HFFc6 (cell line): ENCODE data around the gene DSTN. TPM values are rescaled to one million over a fixed set of nuclear protein-coding genes. Genes with fewer than 3 reads are reported as not detected.

Experiments used
- DNase-seq: peaks from one replicate; pipeline ENCODE4 v3.0.0-alpha.2; 2018
- H3K27ac Mint-ChIP-seq: 2 replicates; pipeline ENCODE4 v1.8.0; 2020; ENCODE audit warnings: mild to moderate bottlenecking, mixed read lengths
- H3K27me3 Mint-ChIP-seq: 2 replicates; pipeline ENCODE4 v1.8.0; 2021; ENCODE audit warnings: mild to moderate bottlenecking, moderate library complexity, mixed read lengths; ENCODE audit not compliant: insufficient read depth
- H3K36me3 Mint-ChIP-seq: 2 replicates; pipeline ENCODE4 v1.8.0; 2021; ENCODE audit warnings: low read depth, mixed read lengths
- H3K4me1 Mint-ChIP-seq: 2 replicates; pipeline ENCODE4 v1.8.0; 2020; ENCODE audit warnings: low read depth, mixed read lengths
- H3K4me3 Mint-ChIP-seq: 2 replicates; pipeline ENCODE4 v1.8.0; 2020; ENCODE audit warnings: mild to moderate bottlenecking, moderate library complexity, mixed read lengths
- H3K9me3 Mint-ChIP-seq: 2 replicates; pipeline ENCODE4 v1.8.0; 2020; ENCODE audit warnings: mild to moderate bottlenecking, mixed read lengths
- total RNA-seq, 6 experiments: library from RNA; stranded (reverse); fragmentation: NEBNext Ultra II Directional; extraction: Animal tissue kit (Norgen Biotek cat#: 25700); gene quantifications; 2 replicates in 1 of 6; 3 replicates in 5 of 6; pipeline ENCODE4 v1.2.3, GENCODE V29; 2021
- TF ChIP-seq, protein P1 (sequence below): fragments of 200-600 bp; sonication (generic); IDR thresholded peaks from 2 replicates; pipeline ENCODE4 v1.5.0; 2021; ENCODE audit warnings: antibody characterized with exemption, mild to moderate bottlenecking

Gene DSTN
- total RNA-seq, 6 experiments from 2014 or later, result 497 to 624 (median 521) TPM

DNA sequence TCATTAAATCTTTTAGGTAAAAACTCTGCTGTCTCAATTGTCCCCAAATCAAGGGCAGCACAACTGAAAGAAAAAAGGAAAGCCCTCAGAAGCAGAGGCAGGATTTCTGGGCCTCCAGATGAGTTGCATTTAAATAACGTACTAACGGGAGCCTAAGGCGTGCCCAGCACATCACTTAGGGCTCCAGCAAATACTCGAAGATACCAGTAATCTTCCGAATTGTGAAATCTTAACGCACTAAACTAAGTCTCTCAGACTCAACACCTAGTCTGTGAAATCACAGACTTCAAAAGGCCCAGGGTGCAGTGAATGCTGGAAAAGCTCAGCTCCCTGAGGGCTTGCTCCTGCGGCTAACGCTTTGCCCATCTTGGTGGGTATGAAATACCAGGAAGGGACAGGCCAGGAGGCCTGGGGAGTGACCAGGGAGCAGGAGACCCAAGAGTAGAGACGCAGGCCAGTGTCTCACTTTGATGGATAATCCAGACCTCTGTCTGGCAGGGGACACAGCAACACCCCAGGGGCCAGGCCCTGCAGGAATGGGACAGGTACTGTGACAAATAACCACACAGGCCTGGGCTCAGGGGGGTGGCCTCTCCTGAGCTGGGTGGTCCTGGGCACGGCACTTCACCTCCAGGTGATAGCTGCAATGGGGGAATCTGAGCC is 75.8 kb downstream of the DSTN start:
- H3K4me1 Mint-ChIP-seq, result peaks cover 10% of the 10 kb centered on the region
- TF ChIP-seq, protein P1, sequence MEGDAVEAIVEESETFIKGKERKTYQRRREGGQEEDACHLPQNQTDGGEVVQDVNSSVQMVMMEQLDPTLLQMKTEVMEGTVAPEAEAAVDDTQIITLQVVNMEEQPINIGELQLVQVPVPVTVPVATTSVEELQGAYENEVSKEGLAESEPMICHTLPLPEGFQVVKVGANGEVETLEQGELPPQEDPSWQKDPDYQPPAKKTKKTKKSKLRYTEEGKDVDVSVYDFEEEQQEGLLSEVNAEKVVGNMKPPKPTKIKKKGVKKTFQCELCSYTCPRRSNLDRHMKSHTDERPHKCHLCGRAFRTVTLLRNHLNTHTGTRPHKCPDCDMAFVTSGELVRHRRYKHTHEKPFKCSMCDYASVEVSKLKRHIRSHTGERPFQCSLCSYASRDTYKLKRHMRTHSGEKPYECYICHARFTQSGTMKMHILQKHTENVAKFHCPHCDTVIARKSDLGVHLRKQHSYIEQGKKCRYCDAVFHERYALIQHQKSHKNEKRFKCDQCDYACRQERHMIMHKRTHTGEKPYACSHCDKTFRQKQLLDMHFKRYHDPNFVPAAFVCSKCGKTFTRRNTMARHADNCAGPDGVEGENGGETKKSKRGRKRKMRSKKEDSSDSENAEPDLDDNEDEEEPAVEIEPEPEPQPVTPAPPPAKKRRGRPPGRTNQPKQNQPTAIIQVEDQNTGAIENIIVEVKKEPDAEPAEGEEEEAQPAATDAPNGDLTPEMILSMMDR, result no peak
- DNase-seq, result no peak
- H3K27ac Mint-ChIP-seq, result no peak overlapping the region
- H3K4me3 Mint-ChIP-seq, result no peak overlapping the region
- H3K27me3 Mint-ChIP-seq, result peaks cover 2% of the 10 kb centered on the region; the same call in 1 of the 2 replicates
- no peaks in the 10 kb centered on the region for H3K9me3 Mint-ChIP-seq
- peaks cover 5% of the 10 kb centered on the region for H3K36me3 Mint-ChIP-seq

DNA sequence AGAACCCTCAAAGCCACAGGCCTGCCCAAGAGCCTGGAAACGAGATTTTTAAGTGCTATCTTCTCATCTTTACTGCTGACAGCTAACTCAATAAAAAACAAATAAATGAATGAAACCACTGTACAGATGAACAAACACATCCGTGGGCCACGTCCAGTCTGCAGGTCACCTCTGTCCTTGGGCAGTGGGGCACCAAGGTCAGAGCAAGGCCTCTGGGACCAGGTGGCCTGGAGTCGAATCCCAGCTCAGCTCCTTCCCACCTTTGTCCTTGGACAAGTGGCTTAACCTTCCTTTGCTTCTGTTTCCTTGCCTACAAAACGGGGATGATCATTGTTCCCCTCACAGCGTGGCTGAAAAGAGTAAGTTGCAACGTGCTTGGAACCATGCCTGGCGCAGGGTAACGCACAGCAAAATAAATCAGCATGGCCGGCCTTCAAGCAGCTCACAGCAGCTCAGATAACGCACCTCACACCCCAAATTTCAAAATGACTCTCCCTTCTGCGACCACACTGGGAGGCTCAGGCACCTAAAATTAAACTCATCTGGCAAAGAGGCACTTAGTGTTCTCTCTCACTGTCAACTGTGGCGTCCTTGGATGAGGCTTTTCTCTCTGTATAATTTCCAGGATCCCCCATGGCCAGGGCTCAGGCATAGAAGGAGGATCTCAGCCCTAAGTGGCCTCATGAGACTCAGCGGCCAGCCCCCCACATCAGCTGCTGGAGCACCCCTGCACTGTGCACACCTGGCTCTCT is 76.5 kb downstream of the DSTN start:
- Mint-ChIP-seq H3K27ac (peak overlapping the region; percentile 58), H3K4me1 (peaks cover 17% of the 10 kb centered on the region)
- DNase-seq, result no peak

DNA sequence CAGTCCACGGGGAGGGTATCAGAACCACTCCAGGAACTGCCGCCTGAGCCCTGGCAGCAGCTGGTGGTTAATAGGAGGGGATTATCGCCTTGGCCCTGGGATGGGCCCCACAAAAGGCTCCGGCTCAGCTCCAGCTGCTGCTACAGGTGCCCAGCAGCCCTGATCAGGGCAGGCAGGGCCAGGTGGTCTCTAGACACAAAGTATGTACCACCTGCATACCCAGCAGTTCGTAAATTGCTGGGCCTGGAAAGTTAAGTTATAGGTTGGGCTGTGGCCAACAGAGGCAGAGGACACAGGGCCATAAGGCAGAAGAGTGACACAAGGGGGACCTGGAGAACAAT is 77.1 kb downstream of the DSTN start:
- peaks cover 2% of the 10 kb centered on the region; the same call in 1 of the 2 replicates for H3K27me3 Mint-ChIP-seq
- DNase-seq, result no peak
- no peak overlapping the region for H3K4me3 Mint-ChIP-seq
- peaks cover 23% of the 10 kb centered on the region for H3K4me1 Mint-ChIP-seq
- H3K36me3 Mint-ChIP-seq, result peaks cover 5% of the 10 kb centered on the region
- TF ChIP-seq, protein P1, result no peak
- no peaks in the 10 kb centered on the region for H3K9me3 Mint-ChIP-seq
- no peak overlapping the region for H3K27ac Mint-ChIP-seq

More for the DNA sequence above, 76.5 kb downstream of the DSTN start:
- Mint-ChIP-seq H3K4me3 (no peak overlapping the region), H3K27me3 (peaks cover 2% of the 10 kb centered on the region; the same call in 1 of the 2 replicates), H3K36me3 (peaks cover 5% of the 10 kb centered on the region), H3K9me3 (no peaks in the 10 kb centered on the region)
- TF ChIP-seq, protein P1, result no peak

DNA sequence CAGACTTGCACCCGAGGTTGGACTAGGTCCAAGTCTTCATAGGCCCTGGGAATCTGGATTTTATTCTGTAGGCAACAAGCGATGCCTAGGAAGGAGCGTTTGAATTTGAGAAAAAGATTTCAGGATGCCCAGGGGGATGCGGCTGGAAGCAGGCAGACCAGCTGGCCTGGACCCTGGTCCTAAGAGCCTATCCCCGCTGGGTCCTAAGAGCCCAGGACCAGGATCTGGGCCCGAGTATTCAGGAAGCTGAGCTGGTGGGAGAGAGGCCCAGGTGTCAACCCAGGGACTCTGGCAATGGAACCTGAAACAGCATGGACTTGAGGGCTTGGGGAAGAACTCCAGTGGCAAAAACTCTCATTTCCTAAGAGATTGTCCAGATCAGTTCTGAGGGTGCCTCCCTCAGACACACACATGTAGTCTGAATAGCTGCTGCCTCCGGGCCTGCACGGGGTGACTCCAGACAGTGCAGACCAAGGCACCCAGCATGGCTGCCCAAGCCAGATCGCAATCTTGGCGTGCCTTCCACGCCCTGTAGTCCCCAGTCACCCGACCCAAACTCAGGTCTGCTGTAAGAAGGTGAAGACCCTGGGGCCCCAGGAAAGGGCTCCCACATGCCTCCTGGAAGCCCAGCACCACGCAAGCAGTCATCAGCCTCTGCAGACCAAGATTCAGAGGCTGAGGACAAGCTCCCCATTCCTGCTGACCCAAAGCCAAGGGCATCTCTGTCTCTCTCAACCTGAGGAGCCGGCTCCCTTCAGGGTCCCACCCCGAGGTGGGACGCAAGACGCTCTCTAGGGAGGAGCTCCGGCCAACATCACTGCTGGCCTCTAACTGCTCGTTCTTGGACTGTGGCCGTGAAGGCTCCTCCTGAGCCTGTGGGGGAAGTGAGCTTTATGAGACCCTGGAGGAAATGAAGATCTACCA is 77.8 kb downstream of the DSTN start:
- H3K36me3 Mint-ChIP-seq, result peaks cover 5% of the 10 kb centered on the region
- peaks cover 30% of the 10 kb centered on the region for H3K4me1 Mint-ChIP-seq
- peak overlapping the region; percentile 63 for H3K27ac Mint-ChIP-seq
- DNase-seq, result no peak
- H3K9me3 Mint-ChIP-seq, result no peaks in the 10 kb centered on the region
- peaks cover 2% of the 10 kb centered on the region; the same call in 1 of the 2 replicates for H3K27me3 Mint-ChIP-seq
- TF ChIP-seq, protein P1, result no peak
- no peak overlapping the region for H3K4me3 Mint-ChIP-seq

DNA sequence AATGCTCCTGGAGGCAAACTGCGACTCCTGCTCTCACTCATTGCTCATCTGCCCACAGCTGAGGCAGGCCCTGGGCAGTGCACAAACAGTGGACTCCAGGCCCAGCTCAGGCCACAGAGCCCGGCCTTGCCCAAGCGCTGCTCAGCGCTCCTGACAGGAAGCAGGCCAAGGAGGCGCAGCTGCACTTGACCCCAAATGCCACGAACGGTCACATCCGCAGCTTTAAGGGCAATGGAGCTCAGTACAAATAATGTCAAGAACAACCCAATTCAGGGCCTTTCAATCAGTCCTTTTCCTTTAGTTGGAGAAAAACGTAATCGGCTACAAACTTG is 78.4 kb downstream of the DSTN start:
- Mint-ChIP-seq H3K4me3 (no peak overlapping the region), H3K9me3 (no peaks in the 10 kb centered on the region), H3K27me3 (peaks cover 2% of the 10 kb centered on the region), H3K4me1 (peaks cover 34% of the 10 kb centered on the region), H3K27ac (peak overlapping the region; percentile 63), H3K36me3 (peaks cover 5% of the 10 kb centered on the region)
- no peak for DNase-seq
- TF ChIP-seq, protein P1, result no peak
